ENCODE measurements around the gene F5.

Gene F5

DNA sequence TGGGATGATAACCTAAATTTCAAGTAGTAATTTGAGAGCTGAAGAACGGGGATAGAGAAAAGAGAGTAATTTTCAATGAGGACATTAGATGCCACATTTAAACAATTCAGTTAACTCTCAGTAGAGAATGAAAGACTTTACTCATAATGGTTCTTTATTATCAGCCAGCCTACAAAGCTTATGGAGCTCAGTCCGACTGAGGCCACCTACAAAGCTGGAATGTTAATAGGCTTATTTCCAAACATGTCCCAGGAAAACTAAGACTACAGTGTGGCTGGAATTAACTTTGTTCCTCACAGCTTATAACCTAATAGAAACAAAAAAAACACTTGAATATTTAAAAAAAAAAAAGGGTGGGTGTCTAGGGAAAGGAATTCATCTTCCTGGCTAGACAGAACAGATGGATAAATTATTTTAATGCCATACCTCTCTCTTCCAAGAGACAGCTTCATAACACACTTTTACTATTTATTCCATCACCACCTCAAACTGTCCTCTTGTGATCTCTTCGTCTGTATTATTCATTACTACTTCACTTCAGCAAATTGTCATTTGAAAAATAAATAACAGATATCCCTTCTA is 110.4 kb downstream of the F5 start:
- no peak for DNase-seq

DNA sequence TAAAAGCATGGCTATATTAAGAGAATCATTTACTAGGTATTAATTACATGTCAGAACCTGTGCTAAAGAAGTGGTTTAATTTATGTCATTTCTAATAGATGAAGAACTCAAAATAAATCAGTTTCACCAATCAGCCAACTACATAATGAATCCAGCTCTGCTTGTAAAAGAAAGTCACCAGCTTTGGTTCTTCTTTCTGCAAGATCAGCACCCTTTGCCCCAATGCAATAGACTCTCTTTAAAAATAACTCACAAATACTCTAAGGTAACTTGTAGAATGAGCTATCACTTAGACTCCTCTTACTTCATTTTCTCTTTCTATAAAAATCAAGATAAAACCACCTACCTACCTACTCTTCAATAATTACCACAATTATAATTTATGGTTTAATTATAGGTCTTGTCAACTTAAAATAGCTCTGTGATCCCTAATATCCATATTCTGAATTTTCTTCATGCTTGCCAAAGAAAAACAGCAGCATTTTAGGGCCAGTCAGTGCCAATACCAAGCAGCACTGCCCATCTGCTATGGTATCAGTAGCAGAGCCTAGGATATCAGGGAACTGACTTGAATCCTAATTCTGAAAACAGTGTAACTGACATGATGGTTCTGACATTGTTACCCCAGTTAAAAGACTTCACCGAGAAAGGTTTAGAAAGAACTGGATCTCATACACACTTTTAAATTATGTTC is 111.8 kb downstream of the F5 start:
- no peak for DNase-seq

GRCh38 chr1:169473347-169473746 is 112.9 kb downstream of the F5 start:
- no peak for DNase-seq

DNA sequence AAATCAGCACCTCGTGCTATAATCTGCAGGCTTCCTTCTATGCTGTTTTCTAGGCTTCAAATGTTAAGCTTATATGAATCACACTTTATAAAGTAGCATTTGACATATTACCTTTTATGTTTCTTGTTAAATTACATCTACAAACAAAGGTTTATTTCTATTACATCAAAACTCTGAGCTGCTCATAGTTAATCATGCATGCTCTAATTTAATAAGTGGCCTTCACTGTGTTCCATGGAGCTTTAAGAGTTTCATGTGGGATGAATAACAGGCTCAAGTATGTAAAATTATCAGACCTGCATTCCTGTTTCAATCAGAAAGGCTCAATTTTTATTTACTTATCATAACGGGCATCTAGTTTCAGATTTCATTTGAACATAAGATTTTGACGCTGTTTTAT is 113.5 kb downstream of the F5 start:
- no peak for DNase-seq

- no peak for DNase-seq
Measured at GRCh38 chr1:169468982-169469381, 117.3 kb downstream of the F5 start.

DNA sequence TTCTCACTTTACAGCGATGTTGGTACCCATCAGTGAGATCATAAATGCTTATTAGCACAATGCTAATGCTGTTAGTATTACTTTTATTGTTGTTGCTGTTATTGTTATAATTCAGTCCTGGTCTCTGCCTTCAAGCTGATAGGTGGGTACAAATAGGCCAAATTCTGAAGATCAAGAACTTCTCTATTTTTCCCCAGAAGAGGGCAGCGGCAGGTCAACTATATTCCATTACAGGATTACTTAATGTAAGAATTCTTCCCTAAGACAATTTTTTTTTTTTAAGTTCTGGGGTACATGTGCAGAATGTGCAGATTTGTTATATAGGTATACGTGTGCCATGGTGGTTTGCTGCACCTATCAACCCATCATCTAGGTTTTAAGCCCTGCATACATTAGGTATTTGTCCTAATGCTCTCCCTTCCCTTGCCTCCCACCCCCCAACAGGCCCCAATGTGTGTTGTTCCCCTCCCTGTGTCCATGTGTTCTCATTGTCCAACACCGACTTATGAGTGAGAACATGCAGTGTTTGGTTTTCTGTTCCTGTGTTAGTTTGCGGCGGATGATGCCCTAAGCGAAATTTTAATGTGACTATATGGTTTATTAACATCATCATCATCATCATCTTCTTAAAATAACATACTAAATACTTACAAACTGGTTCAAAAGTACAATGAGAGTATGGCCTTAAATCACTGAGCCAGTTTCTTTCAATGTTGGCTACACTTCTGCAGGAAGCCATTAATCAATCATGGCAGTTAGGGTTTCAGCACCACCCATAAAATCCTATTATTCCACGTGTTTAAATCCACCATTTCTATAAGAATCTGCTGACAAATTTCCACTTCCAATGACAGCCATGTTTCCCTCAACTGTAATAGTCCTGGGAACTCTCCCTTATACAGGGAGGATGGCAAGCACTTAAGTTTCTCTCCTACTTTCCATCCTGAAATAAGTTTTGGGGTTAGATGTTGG is 119.7 kb downstream of the F5 start:
- peak; percentile 33 to 39 for DNase-seq

DNA sequence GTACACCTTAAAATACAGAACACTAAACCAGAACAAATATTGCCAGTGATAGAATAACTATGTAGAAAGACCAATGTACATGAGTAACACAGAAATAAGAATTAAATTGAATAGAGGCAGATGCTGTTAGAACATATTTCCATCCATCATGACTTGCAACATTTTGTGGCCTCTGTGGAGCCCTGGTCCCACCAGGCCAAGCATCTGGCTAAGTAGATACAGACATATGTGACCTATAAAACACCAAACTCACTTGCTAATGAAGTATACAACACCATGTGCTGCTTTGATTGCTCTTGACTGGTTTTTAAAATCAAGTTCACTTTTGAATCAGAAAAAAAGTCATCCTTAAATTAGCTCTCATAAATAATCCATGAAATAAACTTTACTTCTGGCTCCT is 121.0 kb downstream of the F5 start:
- no peak for DNase-seq

All from NCI-H2081 (cell line).